Fibroblast of upper back skin (primary cell): ENCODE data around the gene ADAMTS20.

ENCODE experiments used
- DNase-seq: peaks from one replicate; pipeline ENCODE4 v3.0.0-alpha.2; 2013

The ADAMTS20 gene

GRCh38 chr12:43482311-43483085 is 69.5 kb downstream of the ADAMTS20 start:
- DNase-seq, result no peak

DNA sequence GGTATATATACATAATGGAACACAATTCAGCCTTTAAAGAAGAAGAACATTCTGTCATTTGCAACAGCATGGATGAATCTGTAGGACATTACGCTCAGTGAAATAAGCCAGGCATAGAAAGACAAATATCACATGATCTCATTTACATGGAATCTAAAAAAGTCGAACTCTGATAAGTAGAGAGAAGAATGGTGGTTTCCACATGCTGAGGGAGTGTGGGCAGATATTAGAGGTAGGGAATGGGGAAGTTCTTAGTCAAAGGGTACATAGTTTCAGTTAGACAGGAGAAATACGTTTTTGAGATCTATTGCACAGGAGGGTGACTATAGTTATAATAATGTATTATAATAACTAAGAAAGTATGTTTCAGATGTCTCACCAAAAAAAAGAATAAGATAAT is 71.4 kb downstream of the ADAMTS20 start:
- no peak for DNase-seq

DNA sequence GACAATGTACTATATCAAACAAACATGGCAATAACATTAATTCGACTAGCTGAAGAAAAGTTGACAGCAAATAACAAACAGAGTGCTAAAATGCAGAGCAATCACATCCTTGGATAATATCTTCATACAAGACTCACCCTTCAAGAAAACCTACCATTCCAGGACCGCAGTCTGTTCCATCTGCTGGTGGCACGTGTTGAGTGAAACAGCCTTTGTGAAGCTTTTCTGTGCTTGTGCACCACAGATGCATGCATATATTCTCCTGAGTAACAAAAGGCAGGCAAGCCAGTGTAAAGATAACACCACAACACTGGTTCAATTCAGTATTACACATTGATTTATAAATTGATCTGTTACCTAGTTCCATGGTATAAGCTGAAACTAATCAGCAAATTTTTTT is 89.3 kb downstream of the ADAMTS20 start:
- DNase-seq, result no peak

DNA sequence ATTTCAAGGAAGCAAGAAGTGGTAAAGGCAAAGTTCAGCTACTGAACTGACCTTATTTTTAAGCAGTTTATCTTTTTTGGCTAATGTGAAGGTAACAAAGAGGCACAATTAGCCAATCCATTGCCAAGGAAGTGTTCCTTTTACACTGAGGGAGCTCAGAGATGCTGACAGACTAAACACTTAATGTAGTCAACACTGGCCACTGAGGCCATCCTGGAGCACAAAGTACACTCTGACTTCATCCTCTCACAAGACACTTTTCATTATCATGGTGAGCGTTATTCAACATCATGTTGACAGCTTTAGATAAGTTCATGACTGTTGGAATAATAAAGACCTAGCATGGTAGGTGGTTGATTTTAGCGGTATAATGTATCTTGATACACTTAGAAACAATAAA is 89.9 kb downstream of the ADAMTS20 start:
- no peak for DNase-seq

- DNase-seq, result no peak
Observed at GRCh38 chr12:43459285-43459684, 92.7 kb downstream of the ADAMTS20 start.

GRCh38 chr12:43453761-43454160 is 98.2 kb downstream of the ADAMTS20 start:
- DNase-seq, result no peak

GRCh38 chr12:43444940-43445564 is 107.0 kb downstream of the ADAMTS20 start:
- peak; percentile 51 for DNase-seq

- DNase-seq, result no peak
Observed at GRCh38 chr12:43436597-43436996, 115.4 kb downstream of the ADAMTS20 start.

DNA sequence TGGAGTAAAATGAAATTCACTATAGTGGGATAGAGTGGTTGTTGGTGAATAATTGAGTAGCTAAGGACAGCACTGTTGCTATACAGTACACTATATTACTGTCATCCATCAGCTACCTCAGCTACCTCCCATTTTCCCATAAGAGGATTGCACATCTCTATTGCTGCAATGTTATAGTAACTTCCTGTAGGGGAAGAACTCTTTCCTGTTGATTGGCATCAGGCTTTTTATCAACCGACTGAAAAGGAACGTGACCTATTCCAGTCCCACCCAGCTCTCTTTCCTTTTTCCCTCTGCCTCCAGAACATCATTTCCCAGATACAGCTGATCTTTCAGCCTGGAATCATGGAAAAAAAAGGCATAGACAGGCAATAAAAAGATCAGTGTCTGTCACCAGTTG is 117.4 kb downstream of the ADAMTS20 start:
- DNase-seq, result no peak

DNA sequence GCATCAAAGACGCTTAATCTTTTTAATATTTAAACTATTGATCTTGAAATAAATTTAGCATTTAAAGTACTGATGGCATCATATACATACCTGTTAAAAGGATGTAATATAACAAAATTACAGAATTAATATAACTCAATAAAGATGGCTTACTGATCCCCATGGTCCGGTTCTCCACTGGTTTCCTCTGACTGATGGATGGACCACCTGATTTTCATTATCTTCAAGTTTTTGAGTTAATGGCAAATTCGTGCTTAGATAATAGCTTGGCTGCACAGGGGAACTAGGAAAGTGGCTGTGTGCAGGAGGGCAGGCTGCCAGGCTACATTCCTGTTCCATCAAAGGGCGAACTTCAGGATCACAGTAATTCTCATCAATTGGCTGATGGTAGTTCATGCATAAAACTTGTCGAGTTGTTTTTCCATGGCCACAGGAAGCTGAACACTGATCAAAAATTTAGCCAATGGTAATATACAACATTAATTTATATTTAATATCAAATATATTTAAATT is 123.9 kb downstream of the ADAMTS20 start:
- DNase-seq, result peak; percentile 20

DNA sequence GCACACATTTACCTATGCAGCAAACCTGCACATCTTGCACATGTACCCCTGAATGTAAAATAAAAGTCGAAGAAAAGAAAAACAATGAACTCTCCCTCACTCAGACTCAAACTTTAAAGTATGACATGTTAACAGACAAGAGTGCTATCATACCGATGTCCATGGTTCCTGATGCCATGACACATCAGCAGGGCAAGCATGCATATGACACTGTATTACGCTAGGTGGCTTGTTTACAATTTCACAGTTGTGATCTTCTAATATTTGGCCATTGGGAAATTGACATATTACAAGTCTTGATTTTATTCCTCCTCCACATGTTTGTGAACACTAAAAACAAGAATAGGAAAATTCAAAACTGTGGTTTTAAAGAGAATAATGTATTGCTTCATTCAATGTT is 126.6 kb downstream of the ADAMTS20 start:
- no peak for DNase-seq

DNA sequence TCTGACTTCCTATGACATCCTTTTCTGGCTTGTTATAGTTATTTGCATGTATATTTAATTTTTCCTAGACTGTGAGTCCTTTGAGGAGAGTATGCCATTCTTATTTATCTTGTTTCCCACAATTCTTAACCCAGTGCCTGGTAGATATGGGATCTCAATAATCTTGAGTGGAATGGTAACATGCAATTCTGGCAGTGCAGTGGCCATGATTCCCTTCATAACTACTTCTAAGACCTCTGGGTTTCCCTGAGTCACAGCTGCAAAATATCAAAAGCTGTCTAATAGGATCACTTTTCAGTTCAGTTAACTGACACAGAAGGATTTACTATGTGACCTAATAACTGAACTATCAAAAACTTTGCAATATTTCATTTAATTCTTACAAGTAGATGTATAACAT is 135.0 kb downstream of the ADAMTS20 start:
- no peak for DNase-seq

GRCh38 chr12:43407816-43408645 is 144.0 kb downstream of the ADAMTS20 start:
- peak; percentile 70 for DNase-seq

- peak; percentile 11 for DNase-seq
Observed at GRCh38 chr12:43406801-43407200, 145.2 kb downstream of the ADAMTS20 start.

GRCh38 chr12:43402436-43402835 is 149.6 kb downstream of the ADAMTS20 start:
- DNase-seq, result no peak

- DNase-seq, result no peak
Observed at GRCh38 chr12:43401096-43401495, 150.9 kb downstream of the ADAMTS20 start.

DNA sequence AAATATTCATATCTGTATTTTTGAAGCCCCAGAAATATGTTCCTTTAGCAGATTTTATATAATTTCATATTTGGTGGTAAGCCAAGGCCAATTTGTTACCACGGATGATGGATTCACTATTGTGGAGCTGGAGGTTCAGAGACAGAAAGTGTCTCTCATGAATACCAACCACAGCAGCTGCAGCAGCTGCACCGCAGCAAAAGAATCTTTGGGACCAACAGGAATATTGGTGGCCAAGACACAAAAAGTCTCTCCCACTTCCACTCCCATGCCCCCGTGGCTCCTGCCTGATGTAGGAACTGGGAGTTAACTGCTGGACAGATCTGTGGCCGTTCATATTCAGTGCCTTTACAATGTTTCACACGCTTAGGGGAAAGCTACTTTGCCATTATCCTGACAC is 155.3 kb downstream of the ADAMTS20 start:
- no peak for DNase-seq

GRCh38 chr12:43392116-43392515 is 159.9 kb downstream of the ADAMTS20 start:
- no peak for DNase-seq

- DNase-seq, result no peak
Observed at GRCh38 chr12:43381879-43382278, 170.1 kb downstream of the ADAMTS20 start.

- DNase-seq, result no peak
Observed at GRCh38 chr12:43378448-43378847, 173.6 kb downstream of the ADAMTS20 start.

DNA sequence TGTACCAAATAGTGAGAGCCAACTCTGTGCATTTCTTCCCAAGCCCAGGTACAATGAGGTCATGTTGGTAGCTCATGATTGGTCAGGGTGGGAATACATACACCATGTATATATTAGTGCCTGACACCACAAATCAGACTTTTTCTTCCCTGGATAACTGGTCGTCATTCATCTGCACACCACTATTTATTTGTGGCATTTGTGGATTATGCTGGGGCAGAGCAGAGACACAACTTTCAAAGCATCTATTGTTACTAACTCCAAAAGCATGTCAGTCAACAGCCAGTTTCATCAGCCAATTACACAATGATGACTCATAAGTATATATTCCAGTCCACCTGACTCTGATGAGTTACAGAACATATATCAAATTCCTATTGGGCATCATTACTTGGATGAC is 181.7 kb downstream of the ADAMTS20 start:
- peak; percentile 75 for DNase-seq

- DNase-seq, result no peak
Observed at GRCh38 chr12:43362910-43363694, 188.9 kb downstream of the ADAMTS20 start.
